Measurements from ENCODE around the gene POLD2. TPM values are rescaled to one million over a fixed set of nuclear protein-coding genes. Genes with fewer than 3 reads are reported as not detected.

The POLD2 gene
- total RNA-seq, 1 donor from 2014 or later, result 232 TPM

DNA sequence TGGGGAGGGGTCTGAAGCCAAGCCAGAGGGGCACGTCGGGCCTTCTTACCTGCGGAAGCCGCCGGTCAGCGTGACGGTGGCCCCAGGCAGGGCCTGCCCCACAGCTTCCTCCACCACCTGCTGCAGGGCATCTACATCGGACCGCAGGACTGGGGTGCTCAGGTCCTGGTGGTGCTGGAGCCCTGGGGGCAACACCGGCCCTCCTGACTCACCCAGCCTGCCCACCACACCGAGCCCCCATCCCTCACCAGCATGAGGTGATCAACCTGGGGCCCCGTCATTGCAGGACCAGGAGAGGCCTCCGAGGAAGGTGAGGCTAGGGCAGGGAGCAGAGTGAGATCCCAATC is 49.0 kb downstream of the POLD2 start:
- Histone ChIP-seq H3K4me1 (no peaks in the 10 kb centered on the region), H4K20me1 (ENCODE audit: low read depth) (no peaks in the 10 kb centered on the region), H2AFZ (replicated peaks) (no peak overlapping the region), H3K9ac (no peak overlapping the region), H3K9me3 (ENCODE audit: low read depth) (no peaks in the 10 kb centered on the region), H3K36me3 (no peaks in the 10 kb centered on the region), H3K4me3 (no peak overlapping the region), H3K27me3 (no peaks in the 10 kb centered on the region), H3K27ac (no peak overlapping the region), H3K4me2 (no peak overlapping the region), H3K79me2 (ENCODE audit: low read depth) (no peaks in the 10 kb centered on the region), H3F3A (ENCODE audit: low read depth) (peaks cover 4% of the 10 kb centered on the region)
- TF ChIP-seq, protein P1, sequence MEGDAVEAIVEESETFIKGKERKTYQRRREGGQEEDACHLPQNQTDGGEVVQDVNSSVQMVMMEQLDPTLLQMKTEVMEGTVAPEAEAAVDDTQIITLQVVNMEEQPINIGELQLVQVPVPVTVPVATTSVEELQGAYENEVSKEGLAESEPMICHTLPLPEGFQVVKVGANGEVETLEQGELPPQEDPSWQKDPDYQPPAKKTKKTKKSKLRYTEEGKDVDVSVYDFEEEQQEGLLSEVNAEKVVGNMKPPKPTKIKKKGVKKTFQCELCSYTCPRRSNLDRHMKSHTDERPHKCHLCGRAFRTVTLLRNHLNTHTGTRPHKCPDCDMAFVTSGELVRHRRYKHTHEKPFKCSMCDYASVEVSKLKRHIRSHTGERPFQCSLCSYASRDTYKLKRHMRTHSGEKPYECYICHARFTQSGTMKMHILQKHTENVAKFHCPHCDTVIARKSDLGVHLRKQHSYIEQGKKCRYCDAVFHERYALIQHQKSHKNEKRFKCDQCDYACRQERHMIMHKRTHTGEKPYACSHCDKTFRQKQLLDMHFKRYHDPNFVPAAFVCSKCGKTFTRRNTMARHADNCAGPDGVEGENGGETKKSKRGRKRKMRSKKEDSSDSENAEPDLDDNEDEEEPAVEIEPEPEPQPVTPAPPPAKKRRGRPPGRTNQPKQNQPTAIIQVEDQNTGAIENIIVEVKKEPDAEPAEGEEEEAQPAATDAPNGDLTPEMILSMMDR (IDR thresholded peaks at IDR 0.05), result no peak
- TF ChIP-seq EZH2 (IDR thresholded peaks at IDR 0.05), result no peak
- no peak for TF ChIP-seq EZH2phosphoT487 (IDR thresholded peaks at IDR 0.05)
- Mint-ChIP-seq H3K9me3 (no peaks in the 10 kb centered on the region), H3K4me3 (no peak overlapping the region), H3K36me3 (peaks cover 2% of the 10 kb centered on the region), H3K4me1 (peaks cover 2% of the 10 kb centered on the region), H3K27ac (no peak overlapping the region), H3K27me3 (ENCODE audit: insufficient read depth, low read depth) (peaks cover 6% of the 10 kb centered on the region)
- no peak for DNase-seq (ENCODE audit: low spot score)

DNA sequence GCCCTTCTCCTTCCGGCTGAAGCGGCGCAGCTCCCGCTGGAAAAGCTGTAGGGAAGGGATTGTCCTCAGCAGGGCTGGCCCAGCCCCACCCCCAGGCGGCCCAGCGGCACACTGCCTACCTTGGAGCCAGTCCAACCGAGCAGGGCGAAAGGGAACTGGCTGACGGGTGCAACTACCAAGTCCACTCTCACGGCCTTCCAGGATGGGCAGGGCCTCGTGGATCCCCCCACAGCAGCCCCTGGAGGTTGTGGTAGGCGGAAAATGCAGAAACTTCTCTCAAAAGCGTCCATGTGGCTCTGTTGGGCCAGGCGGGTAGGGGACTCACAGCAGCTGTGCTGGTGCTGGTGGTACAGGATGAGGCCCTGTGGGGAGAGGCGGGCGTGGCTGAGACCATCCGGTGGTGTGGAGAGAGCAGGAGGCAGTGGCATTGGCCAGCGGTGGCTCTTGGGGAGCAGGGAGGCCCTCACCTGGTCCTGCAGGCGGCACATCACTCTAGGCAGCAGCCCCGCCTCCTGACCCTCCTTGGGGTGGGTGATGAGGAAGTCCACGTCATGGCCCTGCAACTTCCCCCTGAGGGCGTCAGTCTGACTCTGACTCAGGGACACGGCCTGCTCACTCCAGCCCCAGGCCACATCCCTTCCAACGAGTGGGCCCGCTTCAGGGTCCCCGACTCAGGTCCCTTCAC is 49.5 kb downstream of the POLD2 start:
- H3K4me1 Mint-ChIP-seq, result peaks cover 2% of the 10 kb centered on the region
- H3K36me3 Mint-ChIP-seq, result peaks cover 2% of the 10 kb centered on the region
- H3K9me3 Mint-ChIP-seq, result no peaks in the 10 kb centered on the region
- no peak overlapping the region for H3K4me3 Mint-ChIP-seq
- no peaks in the 10 kb centered on the region for H3K9me3 ChIP-seq (ENCODE audit: low read depth)
- no peaks in the 10 kb centered on the region for H3K36me3 ChIP-seq
- H2AFZ ChIP-seq (replicated peaks), result no peak overlapping the region
- H3K4me3 ChIP-seq, result no peak overlapping the region
- H3K4me2 ChIP-seq, result no peak overlapping the region
- TF ChIP-seq, protein P1 (IDR thresholded peaks at IDR 0.05), result no peak
- TF ChIP-seq EZH2phosphoT487 (IDR thresholded peaks at IDR 0.05) (no peak), EZH2 (IDR thresholded peaks at IDR 0.05) (no peak)
- H4K20me1 ChIP-seq (ENCODE audit: low read depth), result no peaks in the 10 kb centered on the region
- no peak for DNase-seq (ENCODE audit: low spot score)
- H3K27me3 Mint-ChIP-seq (ENCODE audit: insufficient read depth, low read depth), result peaks cover 6% of the 10 kb centered on the region
- no peak overlapping the region for H3K27ac ChIP-seq
- peaks cover 4% of the 10 kb centered on the region for H3F3A ChIP-seq (ENCODE audit: low read depth)
- no peak overlapping the region for H3K9ac ChIP-seq
- no peaks in the 10 kb centered on the region for H3K79me2 ChIP-seq (ENCODE audit: low read depth)
- H3K27me3 ChIP-seq, result peaks cover 4% of the 10 kb centered on the region
- no peaks in the 10 kb centered on the region for H3K4me1 ChIP-seq
- no peak overlapping the region for H3K27ac Mint-ChIP-seq

DNA sequence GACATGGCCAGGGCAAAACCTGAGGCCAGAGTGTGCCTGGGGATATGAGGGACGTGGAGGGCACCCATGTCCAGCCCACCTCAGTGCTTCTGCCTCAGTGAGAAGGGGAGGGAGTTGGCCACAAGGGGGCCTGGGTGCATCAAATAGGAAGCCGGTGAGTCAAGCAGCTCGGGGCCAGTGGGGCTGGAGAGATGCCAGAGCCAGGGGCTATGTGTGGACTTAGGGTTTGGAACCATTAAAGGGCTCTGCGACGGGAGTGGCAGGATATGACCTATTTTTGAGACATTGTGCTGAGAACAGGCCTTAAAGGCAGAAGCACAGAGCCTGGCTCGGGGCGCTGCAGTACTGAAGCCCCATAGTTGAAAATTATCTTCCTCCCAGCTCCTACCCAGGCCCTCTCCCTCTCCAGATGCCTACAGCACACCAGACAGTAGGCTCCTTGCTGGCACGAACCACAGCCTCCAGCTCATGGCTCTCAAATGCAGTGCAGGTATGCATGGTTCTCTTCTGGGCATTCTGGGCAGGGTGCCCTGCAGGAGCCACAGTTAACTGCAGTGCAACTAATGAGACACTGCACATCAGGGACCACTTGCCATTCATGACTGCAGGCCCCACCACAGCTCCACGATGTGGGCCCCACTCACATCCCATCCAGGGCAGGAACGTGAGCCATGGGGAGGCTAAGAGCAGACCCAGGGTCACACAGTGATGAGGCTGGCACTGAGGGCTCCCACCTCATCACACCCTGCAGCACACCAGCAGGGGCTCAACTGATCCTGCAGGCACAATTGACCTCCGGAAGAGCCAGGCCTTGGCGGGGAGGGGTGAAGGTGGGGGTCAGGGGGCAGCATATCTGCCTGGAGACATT is 50.8 kb downstream of the POLD2 start:
- Histone ChIP-seq H3K79me2 (ENCODE audit: low read depth) (no peaks in the 10 kb centered on the region), H3K36me3 (no peaks in the 10 kb centered on the region), H3K27ac (no peak overlapping the region), H4K20me1 (ENCODE audit: low read depth) (no peaks in the 10 kb centered on the region), H3K4me2 (no peak overlapping the region), H3K9me3 (ENCODE audit: low read depth) (no peaks in the 10 kb centered on the region), H3K9ac (no peak overlapping the region), H3K4me3 (no peak overlapping the region), H3K4me1 (no peaks in the 10 kb centered on the region), H3F3A (ENCODE audit: low read depth) (peaks cover 7% of the 10 kb centered on the region), H2AFZ (replicated peaks) (no peak overlapping the region), H3K27me3 (peaks cover 9% of the 10 kb centered on the region)
- H3K4me1 Mint-ChIP-seq, result peaks cover 2% of the 10 kb centered on the region
- H3K36me3 Mint-ChIP-seq, result no peaks in the 10 kb centered on the region
- peak overlapping the region; percentile 27 for H3K4me3 Mint-ChIP-seq
- H3K27ac Mint-ChIP-seq, result no peak overlapping the region
- H3K27me3 Mint-ChIP-seq (ENCODE audit: insufficient read depth, low read depth), result peaks cover 9% of the 10 kb centered on the region
- H3K9me3 Mint-ChIP-seq, result no peaks in the 10 kb centered on the region
- DNase-seq (ENCODE audit: low spot score), result peak; percentile 74
- TF ChIP-seq, protein P1 (IDR thresholded peaks at IDR 0.05), result peak; percentile 67
- no peak for TF ChIP-seq EZH2 (IDR thresholded peaks at IDR 0.05)
- no peak for TF ChIP-seq EZH2phosphoT487 (IDR thresholded peaks at IDR 0.05)

Measured in neural progenitor cell (in vitro differentiated cells).